ENCODE measurements around the gene SMIM41.

The SMIM41 gene

GRCh38 chr12:52086366-52086765 lies 6.9 kb downstream of the SMIM41 start:
- no peak overlapping the region for H3K4me3 ChIP-seq (ENCODE audit: low read depth, low read length)
- no peak for TF ChIP-seq CTCF (IDR thresholded peaks at IDR 0.05; ENCODE audit: insufficient read depth, low read depth, low read length, missing control alignments)
- no peak for DNase-seq (ENCODE audit: low read depth)

DNA sequence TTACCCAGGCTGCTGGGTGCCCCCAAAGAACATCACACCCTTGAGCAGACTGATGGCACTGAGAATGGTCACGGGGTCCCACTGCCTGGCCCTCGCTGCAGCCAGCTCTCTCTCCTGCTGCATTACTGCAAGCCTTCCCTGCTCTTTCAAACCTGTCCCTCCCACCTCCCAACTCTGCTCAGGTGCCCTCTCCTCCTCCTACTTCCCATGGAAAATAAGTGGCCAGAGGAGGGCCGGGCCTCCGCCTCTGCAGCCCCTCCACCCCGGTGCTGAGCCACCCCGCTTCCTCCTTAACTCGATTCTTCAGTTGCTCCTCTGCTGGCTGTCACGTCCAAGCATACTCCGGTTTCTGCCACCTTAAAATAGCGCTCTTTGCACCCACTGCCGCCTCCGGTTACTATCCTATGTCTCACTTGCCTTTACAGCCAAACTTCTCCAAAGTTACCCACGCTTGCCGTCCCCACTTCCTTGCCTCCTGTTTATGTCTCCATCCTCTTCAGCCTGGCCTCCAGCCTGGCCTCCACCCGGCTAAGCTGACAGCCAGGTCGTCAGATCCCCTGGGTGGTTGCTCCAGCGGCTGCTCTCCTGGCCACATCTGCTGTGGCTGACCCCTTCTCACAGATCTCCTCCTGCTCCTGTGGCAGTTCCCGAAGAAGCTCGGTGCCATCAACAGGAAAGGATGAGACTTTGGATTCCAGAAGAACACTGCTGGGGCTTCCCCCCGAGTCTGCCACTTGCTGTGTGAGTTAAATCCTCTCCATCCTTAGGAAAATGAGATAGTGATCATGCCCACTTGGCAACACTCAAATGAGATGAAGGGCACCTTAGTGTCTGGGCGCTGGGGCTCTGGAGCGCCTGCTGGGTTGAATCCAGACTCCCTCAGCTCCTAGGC lies 7.7 kb downstream of the SMIM41 start:
- no peak for DNase-seq (ENCODE audit: low read depth)
- TF ChIP-seq CTCF (IDR thresholded peaks at IDR 0.05; ENCODE audit: insufficient read depth, low read depth, low read length, missing control alignments): no peak
- no peak overlapping the region for H3K4me3 ChIP-seq (ENCODE audit: low read depth, low read length)

GRCh38 chr12:52087961-52088820 lies 8.7 kb downstream of the SMIM41 start:
- peak; percentile 71 for DNase-seq (ENCODE audit: low read depth)
- no peak overlapping the region for H3K4me3 ChIP-seq (ENCODE audit: low read depth, low read length)
- TF ChIP-seq CTCF (IDR thresholded peaks at IDR 0.05; ENCODE audit: insufficient read depth, low read depth, low read length, missing control alignments): no peak

DNA sequence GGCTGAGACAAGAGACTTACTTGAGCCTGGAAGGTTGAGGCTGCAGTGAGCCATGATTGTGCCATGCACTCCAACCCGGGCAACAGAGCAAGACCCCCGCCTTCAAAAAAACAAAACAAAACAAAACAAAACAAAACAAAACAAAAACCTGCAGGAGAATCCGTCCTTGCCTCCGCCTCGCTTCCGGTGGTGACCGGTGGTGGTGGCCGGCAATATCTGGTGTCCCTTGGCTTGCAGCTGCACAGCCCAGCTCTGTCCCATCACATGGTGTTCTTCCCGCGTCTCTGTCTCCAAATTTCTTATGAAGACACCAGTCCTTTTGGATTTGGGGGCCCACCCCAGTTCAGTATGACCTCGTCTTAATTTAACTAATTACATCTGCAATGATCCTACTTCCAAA lies 10.0 kb downstream of the SMIM41 start:
- no peak for DNase-seq (ENCODE audit: low read depth)
- H3K4me3 ChIP-seq (ENCODE audit: low read depth, low read length): no peak overlapping the region
- no peak for TF ChIP-seq CTCF (IDR thresholded peaks at IDR 0.05; ENCODE audit: insufficient read depth, low read depth, low read length, missing control alignments)

DNA sequence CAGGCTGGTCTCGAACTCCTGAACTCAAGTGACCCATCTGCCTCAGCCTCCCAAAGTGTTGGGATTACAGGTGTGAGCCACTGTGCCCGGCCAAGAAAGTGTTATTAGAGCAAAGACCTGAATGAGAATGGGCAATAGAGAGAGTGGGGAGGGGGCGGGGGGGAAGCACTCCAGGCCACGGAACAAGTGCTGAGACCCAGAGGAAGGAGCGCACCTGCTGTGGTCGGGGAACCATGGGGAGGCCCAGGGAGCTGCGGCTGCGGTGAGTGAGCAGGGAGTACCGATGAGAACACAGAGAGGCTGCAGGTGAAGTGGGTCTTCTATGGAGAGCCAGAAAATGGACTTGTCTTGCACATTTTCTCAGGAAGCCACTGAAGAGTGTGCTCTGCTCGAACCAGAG lies 10.8 kb downstream of the SMIM41 start:
- no peak overlapping the region for H3K4me3 ChIP-seq (ENCODE audit: low read depth, low read length)
- no peak for TF ChIP-seq CTCF (IDR thresholded peaks at IDR 0.05; ENCODE audit: insufficient read depth, low read depth, low read length, missing control alignments)
- no peak for DNase-seq (ENCODE audit: low read depth)

GRCh38 chr12:52091061-52091460 lies 11.6 kb downstream of the SMIM41 start:
- no peak for DNase-seq (ENCODE audit: low read depth)
- no peak for TF ChIP-seq CTCF (IDR thresholded peaks at IDR 0.05; ENCODE audit: insufficient read depth, low read depth, low read length, missing control alignments)
- no peak overlapping the region for H3K4me3 ChIP-seq (ENCODE audit: low read depth, low read length)
